A549 (cell line): Measurements from ENCODE around the gene SELENOW.

Experiments
- CTCF ChIP-seq: fragments of >200 bp; sonication (Bioruptor Twin); formaldehyde crosslinking; IDR thresholded peaks from 3 replicates; pipeline ENCODE4 v1.5.1; 2016
- POLR2A ChIP-seq: IDR thresholded peaks from 2 replicates; pipeline ENCODE4 v1.6.1; 2012; ENCODE audit warnings: mild to moderate bottlenecking, low read length
- ZFP36 ChIP-seq: fragments of 450-650 bp; IDR thresholded peaks from 2 replicates; pipeline ENCODE4 v1.6.1; 2014; ENCODE audit warnings: borderline replicate concordance; ENCODE audit not compliant: partially characterized antibody

GRCh38 chr19:47776568-47776967 is 1.9 kb upstream of the SELENOW start:
- TF ChIP-seq CTCF (no peak), POLR2A (no peak), ZFP36 (no peak)
